HG03520 (cell line): ENCODE results near the gene C1orf35.

Experiments used
- ATAC-seq: cut with Tn5 transposase; IDR thresholded peaks from one replicate; pipeline ENCODE4 v1.9.1; 2021; ENCODE audit warnings: mild to moderate bottlenecking, moderate library complexity; ENCODE audit not compliant: unreplicated experiment

Gene C1orf35

GRCh38 chr1:228096416-228097332 is 6.5 kb downstream of the C1orf35 start:
- ATAC-seq: no peak

GRCh38 chr1:228095938-228096337 is 7.2 kb downstream of the C1orf35 start:
- ATAC-seq: no peak

- ATAC-seq: no peak
These were observed 8.0 kb downstream of the C1orf35 start for GRCh38 chr1:228095161-228095560.

- ATAC-seq: no peak
These were observed 8.6 kb downstream of the C1orf35 start for GRCh38 chr1:228094432-228095016.

GRCh38 chr1:228093050-228093906 is 9.8 kb downstream of the C1orf35 start:
- ATAC-seq: no peak

- ATAC-seq: no peak
These were observed 10.6 kb downstream of the C1orf35 start for GRCh38 chr1:228092342-228093049.

GRCh38 chr1:228091084-228091483 is 12.0 kb downstream of the C1orf35 start:
- no peak for ATAC-seq

- ATAC-seq: no peak
These were observed 12.5 kb downstream of the C1orf35 start for GRCh38 chr1:228090613-228091081.

GRCh38 chr1:228089519-228090380 is 13.4 kb downstream of the C1orf35 start:
- no peak for ATAC-seq

- no peak for ATAC-seq
These were observed 14.3 kb downstream of the C1orf35 start for GRCh38 chr1:228088586-228089498.

GRCh38 chr1:228087771-228088251 is 15.3 kb downstream of the C1orf35 start:
- ATAC-seq: no peak

GRCh38 chr1:228085287-228085951 is 17.7 kb downstream of the C1orf35 start:
- no peak for ATAC-seq

GRCh38 chr1:228084797-228085196 is 18.3 kb downstream of the C1orf35 start:
- no peak for ATAC-seq

GRCh38 chr1:228084325-228084724 is 18.8 kb downstream of the C1orf35 start:
- ATAC-seq: no peak

GRCh38 chr1:228083871-228084278 is 19.2 kb downstream of the C1orf35 start:
- ATAC-seq: no peak

- ATAC-seq: peak; percentile 0
These were observed 19.9 kb downstream of the C1orf35 start for GRCh38 chr1:228082918-228083870.
